HG03097 (cell line): ENCODE results near the gene EXOC2.

Source experiments
- ATAC-seq: cut with Tn5 transposase; IDR thresholded peaks from one replicate; pipeline ENCODE4 v1.9.1; 2021; ENCODE audit not compliant: unreplicated experiment, low FRiP score

EXOC2 gene

DNA sequence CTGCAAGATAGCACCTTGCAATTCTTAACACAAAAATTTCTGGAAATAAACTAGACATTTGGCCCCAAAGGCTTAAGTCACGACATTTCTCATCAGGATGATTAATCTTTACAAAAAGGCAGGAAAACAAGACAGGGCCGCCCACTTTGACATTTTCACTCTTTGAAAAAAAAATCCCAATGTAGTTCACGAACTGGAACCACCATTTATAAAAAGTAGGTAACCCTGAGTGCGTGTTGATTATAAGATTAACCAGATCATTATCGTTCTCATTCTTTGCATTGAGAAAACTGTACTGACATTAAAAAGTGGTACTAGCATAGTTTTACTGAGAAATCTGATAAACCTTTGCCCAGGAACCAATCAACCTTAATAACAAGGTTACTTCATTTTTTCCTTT is 144.8 kb downstream of the EXOC2 start:
- ATAC-seq = no peak

DNA sequence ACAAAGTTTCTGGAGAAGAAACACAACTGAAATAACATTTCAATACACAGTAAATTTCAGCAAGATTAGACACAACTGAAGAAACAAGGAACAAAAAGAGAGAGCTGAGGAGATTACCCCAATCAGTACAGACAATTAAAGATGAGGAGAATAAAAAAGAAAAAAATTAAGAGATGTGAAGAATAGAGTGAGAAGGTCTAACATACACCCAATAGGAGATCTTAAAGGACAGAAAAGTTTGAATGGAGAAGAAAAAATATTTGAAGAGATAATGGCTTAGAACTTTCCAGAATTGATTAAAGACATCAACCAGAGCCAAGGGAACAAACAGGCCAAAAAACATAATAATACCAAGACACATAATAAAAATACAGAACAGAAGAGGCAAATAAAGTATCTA is 152.4 kb downstream of the EXOC2 start:
- ATAC-seq = no peak

DNA sequence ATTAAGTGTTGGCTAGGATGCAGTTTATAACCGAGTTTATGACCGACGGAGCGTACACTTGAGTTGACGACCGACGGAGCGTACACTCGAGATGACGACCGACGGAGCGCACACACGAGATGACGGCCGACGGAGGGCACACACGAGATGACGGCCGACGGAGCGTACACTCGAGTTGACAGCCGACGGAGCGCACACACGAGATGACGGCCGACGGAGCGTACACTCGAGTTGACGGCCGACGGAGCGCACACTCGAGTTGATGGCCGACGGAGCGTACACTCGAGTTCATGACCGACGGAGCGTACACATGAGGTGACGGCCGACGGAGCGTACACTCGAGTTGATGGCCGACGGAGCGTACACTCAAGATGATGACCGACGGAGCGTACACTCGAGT is 155.8 kb downstream of the EXOC2 start:
- ATAC-seq = no peak

DNA sequence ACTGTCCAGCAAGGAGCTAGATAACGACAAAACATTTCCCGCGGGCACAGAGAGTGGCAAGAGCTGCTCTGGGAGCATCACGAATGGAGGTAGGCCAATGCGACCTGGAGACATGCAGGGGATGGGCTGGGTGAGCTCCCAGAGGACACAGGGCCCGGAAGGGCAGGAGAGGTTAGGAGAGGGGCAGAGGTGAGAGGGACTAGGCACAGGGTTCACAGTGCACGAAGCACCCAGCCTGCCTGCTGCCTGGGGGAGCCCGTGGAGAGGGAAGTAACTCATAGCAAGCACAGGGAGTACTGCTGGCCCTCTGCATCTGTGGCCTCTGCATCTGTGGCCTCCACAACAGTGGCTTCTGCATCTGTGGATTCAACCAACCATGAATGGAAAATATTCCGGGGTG is 162.5 kb downstream of the EXOC2 start:
- no peak for ATAC-seq

DNA sequence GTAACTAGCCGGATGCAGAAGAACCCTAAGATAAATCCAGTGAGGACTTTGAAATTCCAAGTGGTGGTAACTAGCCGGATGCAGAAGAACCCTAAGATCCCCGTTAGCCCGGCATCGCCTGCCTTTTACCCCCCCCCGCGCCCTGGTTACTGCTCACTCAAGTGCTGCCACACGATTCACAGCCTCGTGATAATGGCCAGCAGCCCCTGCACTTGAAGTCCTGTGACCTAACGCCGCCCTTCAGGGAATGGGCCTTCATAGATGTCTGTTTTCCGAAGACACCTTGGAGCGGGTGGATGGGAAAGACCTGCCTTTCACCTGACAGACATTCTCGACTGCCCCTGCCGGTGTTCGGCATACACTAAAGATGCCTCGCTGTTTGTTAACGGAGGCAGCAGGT is 163.9 kb downstream of the EXOC2 start:
- ATAC-seq = no peak

DNA sequence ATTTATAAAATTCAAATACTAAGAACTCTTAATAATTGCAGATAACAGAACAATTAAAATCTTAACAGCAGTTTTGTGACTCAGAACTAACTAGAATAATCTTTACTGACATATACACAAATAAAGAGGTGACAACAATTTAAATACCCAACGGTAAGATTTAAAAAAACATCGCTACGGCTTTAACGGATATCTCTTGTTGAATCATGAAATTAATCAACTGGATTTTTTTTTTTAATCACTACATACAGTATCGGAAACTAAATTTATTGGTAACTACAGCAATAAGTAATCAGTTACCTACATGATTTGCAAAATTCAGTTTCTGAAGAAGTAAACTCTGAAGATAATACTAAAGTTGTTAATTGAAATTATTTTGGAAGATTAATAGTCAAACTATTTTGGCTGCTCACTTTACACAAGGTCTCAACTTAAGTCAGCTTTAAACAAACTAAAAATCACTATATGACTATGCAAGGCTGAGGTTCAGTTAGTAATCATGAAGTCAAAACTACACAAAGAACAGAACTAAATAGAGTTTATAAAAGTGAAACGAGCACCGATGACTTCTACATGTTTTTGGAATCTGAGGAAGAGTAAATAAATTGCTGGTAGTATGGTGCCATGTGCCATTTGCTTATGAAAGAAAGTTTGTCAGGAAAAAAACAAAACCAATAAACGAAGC is 164.8 kb downstream of the EXOC2 start:
- no peak for ATAC-seq

DNA sequence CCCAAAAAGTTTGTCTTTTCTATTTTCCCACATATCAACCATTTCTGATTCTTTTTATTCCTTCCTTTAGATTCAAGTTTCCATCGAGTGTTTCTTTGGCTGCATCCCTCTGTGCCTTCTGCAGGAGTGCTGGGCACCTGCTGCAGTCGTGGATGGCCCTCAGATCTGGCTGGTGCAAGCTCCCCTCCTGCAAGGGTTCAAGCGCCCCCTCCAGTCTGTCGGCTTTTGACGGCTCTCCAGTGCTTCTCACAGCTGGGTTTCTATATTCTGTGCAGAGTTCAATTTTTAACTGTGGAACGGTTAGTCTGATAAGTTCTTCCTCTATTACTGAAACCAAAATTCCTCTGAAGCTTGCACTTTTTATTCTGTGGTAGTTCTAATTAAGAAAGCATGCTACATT is 168.1 kb downstream of the EXOC2 start:
- ATAC-seq = no peak

DNA sequence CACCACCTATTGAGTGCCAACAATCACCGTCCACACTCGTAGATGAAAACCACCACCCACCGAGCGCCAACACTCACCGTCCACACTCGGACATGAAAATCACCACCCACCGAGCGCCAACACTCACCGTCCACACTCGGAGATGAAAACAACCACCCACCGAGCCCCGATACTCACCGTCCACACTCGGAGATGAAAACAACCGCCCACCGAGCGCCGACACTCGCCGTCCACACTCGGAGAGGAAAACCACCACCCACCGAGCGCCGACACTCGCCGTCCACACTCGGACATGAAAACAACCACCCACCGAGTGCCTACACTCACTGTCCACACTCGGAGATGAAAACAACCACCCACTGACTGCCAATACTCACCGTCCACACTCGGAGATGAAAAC is 172.1 kb downstream of the EXOC2 start:
- no peak for ATAC-seq

DNA sequence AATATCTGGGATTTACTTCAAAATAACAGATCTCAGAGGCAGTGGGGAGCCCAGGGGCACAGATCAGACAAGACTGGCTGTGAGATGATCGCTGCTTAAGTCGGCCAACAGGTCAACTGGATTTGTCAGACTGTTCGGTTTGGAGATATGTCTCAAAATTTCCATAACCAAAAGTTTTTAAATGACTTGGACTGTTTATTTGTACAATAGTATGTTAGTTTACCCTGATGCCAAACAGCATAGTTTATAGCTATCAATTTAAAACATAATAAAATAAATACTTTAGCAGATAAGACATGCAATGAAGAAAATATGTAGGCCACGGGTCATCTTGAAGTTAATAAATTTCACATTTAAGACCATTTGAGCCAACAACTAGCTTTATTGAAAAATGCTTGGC is 174.7 kb downstream of the EXOC2 start:
- no peak for ATAC-seq

DNA sequence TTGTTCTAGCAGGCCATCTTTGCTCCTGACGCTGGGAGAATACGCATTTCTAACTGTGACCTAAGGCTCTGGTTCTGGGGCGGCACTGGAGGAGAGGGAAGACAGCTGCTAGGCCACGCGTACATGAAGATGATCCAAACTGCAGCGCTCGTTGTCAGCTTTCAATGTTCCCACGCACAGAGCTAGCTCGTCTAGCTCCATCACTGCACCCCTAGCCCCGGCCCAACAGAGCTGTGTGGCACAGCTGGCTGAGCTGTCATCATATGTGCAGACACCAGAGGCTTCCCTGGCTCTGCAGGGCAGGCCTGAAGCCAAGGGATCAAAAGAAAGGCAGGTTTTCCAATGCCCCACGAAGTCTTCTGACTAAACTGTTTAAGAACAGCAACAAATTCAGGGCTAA is 176.7 kb downstream of the EXOC2 start:
- ATAC-seq = no peak

DNA sequence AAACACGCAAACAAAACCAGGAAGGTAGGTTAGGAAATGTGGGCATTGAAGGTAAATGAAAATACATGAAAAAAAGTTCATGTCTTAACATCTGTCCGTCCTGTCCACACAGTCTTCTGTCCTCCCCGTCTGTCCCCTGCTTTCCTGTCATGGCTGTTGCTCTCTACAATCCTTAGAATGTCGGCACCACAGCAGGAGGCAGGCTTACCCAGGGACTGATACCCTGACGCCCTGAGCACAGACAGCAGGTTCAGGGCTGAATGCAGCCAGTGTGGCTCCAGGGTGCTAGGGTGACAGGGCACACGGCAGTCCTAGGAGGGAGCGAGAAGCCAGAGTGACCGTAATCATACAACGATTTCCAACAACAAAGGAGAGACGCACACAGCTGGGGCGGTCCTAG is 177.7 kb downstream of the EXOC2 start:
- no peak for ATAC-seq

DNA sequence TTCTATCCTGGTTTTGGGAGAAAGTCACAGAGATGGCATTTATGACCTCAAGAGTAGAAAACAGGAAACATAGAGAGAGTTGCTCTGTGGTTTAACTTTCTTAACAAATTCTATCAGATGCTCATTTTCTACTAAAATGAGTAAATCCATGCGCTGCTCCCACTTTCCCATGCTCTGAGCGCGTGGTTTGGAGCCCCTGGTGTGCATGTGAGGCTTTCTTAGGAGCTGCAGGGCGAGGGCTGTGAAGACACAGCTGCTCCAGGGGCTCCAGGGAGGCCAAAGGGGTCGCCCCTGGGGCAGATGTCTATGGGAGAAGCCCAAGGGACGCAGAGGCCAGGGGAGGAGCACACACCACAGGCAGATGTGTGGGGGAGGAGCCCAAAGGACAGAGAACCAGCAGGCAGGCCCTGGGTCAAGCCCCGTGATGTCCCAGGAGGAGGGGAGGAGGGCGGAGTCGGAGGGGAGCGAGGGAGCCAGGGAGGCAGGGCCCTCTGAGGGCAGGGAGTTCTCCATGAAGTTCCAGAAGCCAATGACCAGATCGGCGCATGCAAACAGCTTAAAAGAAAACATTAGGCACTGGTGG is 178.5 kb downstream of the EXOC2 start:
- ATAC-seq = no peak

DNA sequence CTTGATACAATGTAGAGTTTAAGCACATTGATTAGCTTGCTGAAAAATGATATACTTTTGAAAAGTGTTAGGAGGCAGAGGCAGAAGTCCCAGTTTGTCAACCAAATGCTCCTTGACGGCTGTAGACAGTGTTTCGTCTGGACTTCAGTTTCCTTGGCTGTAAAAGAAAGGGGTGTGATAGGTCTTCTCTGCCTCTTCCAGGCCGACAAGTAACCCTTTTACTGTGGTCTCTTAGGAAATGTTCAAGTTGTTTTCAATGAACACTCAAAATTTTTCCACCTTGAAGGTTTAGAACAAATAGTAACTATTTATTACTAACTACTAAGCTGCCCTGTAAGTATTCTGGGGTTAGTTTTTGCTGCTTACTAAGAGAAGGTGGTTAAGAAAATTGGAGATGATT is 179.0 kb downstream of the EXOC2 start:
- no peak for ATAC-seq

DNA sequence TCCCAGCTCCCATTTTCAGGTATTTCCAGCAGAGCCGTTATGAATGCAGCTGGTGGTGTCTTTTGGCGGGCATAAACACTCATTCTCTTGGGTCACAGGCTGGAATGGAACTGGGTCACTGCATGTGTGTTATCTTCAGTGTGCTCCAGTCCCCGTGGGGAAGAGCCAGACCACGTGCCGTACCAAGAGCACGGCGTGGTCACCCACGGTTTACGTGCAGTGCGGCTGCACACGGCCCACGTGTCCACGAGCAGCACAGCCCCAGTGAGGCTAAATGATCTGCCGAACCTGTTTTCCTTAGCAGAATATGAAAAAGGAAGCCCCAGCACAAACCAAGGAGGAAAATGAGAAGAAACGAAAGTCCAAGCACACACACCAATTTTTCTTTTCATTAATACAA is 179.9 kb downstream of the EXOC2 start:
- no peak for ATAC-seq

DNA sequence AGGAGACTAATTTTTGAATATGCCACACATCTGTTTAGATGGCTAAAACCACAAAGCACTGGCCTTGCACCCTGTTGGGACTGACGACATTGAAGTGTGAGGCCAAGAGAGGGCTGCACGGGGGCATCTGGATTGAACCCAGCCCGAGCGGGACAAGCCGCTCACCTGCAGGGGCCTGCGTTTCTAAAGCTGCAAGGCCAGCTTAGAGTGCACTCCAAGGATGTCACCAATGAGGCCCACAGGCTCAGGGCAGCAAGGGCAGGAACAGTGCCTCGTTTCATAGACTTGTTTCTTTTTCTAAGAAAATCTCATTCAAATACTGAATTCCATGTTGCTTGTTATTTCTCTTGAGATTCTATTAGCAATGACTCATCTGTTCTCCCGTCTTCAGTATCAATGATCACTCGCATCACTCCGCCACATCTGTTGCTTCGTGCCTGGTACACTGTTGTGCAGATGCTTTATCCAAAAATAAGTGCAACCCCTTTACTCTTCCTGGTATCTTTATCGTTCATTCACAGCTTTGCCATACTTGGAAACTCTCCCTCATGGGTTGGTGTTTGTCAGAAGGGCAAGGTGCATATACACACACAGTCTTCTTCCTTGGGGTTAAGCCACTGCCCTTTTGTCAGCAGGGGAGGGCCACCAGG is 181.3 kb downstream of the EXOC2 start:
- no peak for ATAC-seq

DNA sequence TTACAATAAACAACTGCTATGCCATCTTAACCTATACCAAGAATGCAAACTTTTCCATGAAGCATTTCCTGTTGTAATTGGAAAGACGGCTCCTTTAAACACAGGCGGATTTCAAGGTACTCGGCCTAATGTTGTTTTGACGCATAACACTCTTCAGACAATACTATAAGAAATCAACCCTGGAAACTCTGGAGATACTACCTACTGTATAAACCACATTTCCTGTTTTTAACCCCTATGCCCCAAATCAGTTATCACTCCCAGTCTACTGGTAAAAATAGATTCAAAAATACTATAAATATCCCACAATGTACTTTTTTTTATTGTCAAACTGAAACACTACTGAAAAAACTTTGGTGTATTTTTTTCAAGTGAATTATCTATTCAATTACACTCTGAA is 183.3 kb downstream of the EXOC2 start:
- ATAC-seq = no peak

DNA sequence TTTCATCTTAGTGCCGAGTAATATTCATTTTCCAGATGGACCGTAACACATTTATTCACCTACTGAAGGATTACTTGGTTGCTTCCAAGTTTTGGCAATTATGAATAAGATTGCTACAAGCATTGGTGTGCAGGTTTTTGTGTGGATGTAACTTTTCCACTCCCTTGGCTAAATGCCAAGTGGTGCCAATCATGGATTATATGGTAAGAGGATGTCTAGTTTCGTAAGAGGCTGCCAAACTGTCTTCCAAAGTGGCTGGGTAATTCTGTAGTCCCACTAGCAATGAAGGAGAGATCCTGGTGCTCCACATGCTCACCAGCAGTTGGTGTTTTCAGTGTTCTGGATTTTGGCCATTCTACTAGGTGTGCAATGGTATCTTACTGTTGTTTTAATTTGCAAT is 184.3 kb downstream of the EXOC2 start:
- ATAC-seq = no peak

DNA sequence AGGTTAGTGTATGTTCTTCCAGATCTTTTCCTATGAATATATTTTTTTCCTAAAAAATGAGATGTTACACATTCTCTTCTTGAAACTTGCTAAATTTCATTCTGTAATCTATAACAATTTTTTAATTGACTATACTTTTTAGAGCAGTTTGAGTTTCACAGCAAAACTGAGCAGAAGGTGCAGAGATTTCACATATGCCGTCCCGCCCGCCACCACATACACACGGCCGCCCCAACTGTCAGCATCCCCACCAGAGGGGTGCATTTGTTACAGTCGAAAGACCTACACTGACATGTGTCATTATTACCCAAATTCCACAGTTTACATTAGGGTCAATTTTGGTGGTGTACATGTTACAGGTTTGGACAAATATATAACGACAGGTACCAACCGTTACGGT is 184.9 kb downstream of the EXOC2 start:
- ATAC-seq = no peak

DNA sequence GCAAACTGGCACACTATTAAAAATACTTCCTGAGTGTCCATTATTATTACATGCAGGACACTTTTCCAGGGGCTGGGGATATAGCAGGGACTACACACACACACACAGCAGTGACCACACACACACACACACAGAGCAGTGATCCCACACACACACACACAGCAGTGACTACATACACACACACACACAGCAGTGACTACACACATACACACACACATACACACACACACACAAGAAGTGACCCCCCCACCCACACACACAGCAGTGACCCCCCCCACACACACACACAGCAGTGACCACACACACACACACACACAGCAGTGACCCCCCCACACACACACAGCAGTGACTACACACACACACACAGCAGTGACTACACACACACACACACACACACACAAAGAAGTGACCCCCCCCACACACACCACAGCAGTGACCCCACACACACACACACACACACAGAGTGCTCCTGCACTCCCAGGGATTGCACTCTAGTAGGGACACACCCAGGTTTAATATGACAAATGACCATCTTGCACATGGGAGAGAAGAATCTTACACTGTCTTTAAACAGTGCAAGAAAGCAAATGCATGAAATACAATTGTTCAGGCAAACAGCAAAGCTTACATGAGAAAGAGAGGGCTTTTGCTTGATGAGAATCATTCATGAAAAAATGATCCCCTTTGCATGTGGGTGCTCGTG is 185.9 kb downstream of the EXOC2 start:
- no peak for ATAC-seq

DNA sequence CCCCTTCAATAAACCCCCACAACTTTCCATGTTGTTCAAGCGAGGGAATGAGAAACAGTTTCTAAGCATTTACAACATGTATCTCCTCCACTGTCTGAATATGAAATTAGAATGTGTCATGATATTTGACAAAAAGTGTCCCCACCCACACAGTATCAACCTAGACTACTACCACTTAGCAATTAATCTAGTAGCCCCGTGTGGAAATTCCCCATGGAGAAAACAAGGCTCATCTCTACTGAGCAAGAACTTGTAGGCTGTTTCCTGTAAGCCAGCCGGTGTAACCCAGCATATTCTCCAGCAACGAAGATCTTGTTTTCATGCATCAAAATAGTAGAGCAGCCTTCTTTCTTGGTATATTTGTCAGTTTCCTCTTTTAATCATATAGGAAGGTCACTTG is 186.4 kb downstream of the EXOC2 start:
- no peak for ATAC-seq

DNA sequence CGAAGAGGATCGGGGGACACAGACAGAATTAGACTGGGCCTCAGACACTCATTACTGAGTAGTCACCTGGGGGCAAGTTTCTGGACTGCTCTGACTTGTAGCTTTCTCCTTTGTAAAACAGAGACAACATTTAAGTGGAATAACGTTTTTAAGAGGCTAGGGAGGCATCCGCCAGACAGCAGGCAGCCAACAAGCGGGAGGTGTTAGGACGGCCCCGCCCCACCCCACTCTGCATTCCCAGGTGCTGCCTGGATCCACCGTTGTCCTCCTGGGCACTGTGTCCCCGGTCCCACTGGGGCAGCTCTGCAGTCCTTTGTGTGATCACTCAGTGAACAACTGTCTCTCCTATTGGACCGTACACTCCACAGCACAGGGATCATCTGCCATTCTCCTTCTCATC is 187.6 kb downstream of the EXOC2 start:
- ATAC-seq = no peak
